Sigmoid colon (tissue), 4 donors: ENCODE measurements around the gene KCNJ6.

Experiments
- CTCF ChIP-seq, 4 experiments: fragments of 450-650 bp in 3 of 4; fragments of 200-600 bp in 1 of 4; IDR thresholded peaks; one replicate each; pipeline ENCODE4 v1.5.1; 2016 to 2019; ENCODE audit warnings: antibody characterized with exemption in 4 of 4, mild to moderate bottlenecking in 3 of 4, moderate library complexity in 2 of 4
- EP300 ChIP-seq, 4 donors: sonication (generic); formaldehyde crosslinking; IDR thresholded peaks; one replicate each; pipeline ENCODE4 v1.6.1; 2017; ENCODE audit warnings: antibody characterized with exemption in 4 of 4
- POLR2A ChIP-seq, 2 donors: fragments of 450-650 bp; IDR thresholded peaks; one replicate each; pipeline ENCODE4 v1.6.1; 2016; ENCODE audit warnings: antibody characterized with exemption in 2 of 2, mild to moderate bottlenecking in 2 of 2, moderate library complexity in 2 of 2
- POLR2AphosphoS5 ChIP-seq, 4 donors: sonication (generic); formaldehyde crosslinking; IDR thresholded peaks; one replicate each; pipeline ENCODE4 v1.6.1; 2017; ENCODE audit warnings: antibody characterized with exemption in 4 of 4

GRCh38 chr21:37800456-37801061, 115.7 kb downstream of the KCNJ6 start:
- TF ChIP-seq CTCF (IDR thresholded peaks at IDR 0.05) (no peak), EP300 (IDR thresholded peaks at IDR 0.05) (no peak), POLR2A (IDR thresholded peaks at IDR 0.05) (no peak), POLR2AphosphoS5 (IDR thresholded peaks at IDR 0.05) (no peak)
